ENCODE results near the gene EVL.

EVL gene

DNA sequence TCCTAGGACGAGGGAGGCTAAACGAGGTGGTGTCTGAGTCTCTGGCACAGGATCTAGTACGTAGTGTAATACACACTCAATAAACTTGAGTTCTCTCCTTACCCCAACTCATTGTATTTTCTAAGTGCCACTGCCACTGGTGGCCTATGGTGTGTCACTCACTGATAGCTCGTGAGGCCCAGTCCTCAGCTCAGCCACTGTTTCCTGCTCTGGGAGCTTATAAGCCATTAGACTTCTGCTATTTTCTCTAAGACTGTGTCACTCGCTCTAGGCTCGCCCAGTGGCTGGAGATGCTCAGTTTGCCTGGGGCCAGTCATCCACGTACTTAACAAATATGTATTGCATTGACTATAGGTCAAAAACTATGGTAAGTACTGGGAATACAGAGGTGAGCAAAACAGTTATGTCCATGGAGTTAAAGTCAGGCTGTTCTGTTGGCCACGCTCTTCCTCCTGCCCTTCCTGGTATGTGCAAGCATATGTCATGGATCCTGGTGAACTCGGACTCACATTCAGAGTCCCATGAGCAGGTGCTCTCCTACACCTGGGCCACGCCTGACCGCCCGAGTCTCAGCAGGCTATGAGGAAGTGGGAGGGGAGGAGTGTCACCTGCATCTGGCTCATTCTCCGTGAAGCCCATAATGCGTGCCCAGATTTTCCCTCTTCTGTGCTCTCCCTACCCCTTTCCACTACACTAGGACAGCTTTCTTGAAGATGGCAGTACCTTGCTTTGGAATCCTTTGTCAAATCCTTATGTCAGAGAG lies 52.6 kb downstream of the EVL start:
- Histone ChIP-seq H3K27ac (no peak overlapping the region), H3K4me1 (no peaks in the 10 kb centered on the region), H3K36me3 (no peaks in the 10 kb centered on the region), H3K4me3 (no peak overlapping the region), H3K27me3 (no peaks in the 10 kb centered on the region), H3K9me3 (no peaks in the 10 kb centered on the region)
- no peak for DNase-seq
- intact Hi-C loops (cut with DNase I; ENCODE audit: low total_unique reads): no loop called here
- TF ChIP-seq, protein P1, sequence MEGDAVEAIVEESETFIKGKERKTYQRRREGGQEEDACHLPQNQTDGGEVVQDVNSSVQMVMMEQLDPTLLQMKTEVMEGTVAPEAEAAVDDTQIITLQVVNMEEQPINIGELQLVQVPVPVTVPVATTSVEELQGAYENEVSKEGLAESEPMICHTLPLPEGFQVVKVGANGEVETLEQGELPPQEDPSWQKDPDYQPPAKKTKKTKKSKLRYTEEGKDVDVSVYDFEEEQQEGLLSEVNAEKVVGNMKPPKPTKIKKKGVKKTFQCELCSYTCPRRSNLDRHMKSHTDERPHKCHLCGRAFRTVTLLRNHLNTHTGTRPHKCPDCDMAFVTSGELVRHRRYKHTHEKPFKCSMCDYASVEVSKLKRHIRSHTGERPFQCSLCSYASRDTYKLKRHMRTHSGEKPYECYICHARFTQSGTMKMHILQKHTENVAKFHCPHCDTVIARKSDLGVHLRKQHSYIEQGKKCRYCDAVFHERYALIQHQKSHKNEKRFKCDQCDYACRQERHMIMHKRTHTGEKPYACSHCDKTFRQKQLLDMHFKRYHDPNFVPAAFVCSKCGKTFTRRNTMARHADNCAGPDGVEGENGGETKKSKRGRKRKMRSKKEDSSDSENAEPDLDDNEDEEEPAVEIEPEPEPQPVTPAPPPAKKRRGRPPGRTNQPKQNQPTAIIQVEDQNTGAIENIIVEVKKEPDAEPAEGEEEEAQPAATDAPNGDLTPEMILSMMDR (IDR thresholded peaks at IDR 0.05): no peak

DNA sequence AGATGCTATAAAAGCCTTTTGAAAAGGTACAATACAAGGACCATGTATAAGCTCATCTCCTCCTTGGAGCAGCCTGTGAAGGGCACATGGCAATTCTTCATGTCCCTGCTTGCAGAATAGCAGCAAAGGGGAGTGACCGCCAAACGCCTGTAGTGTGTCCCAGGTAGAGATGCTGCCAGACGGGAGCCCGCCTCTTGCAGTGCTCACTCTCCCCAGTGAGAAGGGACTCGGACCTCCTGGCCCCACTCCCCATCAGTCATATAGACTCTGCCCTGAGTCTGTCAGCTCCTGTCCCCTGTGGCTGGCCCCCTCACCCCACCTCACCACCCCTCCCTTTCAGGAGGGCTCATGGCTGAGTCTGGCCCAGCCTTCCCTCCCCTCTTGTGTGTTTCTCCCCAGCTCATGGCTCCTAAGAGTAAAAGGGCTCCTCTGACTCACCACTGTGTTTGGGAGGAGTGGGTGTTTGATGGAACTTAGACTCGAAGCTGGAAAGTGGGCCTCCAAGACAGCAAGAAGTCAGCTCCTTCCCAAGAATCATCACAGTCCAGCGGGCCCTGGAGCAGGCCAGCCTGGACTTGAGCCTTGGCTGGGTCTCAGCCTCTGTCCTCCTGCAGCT lies 53.3 kb downstream of the EVL start:
- Histone ChIP-seq H3K4me3 (no peak overlapping the region), H3K9me3 (no peaks in the 10 kb centered on the region), H3K27me3 (no peaks in the 10 kb centered on the region), H3K27ac (no peak overlapping the region), H3K4me1 (no peaks in the 10 kb centered on the region), H3K36me3 (peaks cover 2% of the 10 kb centered on the region in 3 donors)
- DNase-seq: no peak
- TF ChIP-seq, protein P1 (IDR thresholded peaks at IDR 0.05): no peak
- intact Hi-C loops (cut with DNase I; ENCODE audit: low total_unique reads): no loop called here

DNA sequence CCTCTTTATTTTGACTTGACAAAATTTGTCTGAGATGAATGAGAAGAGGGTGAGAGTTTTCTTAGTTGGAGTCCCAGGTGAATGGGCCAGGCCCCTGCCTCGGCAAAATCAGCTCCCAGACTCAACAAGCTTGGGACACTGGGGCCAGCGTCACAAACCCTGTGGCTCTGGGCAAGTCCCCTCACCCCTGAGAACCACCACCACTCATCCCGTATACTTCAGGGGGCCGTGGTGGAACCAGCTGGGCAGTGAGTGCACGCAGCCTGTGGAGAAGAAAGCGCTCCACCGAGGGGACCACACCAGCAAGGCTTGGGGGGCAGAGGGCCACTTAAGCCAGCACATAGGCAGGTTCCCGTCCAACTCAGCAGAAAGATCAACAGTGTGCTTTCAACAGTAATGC lies 54.0 kb downstream of the EVL start:
- Histone ChIP-seq H3K4me1 (no peaks in the 10 kb centered on the region), H3K27ac (no peak overlapping the region), H3K9me3 (no peaks in the 10 kb centered on the region), H3K36me3 (peaks cover 4 to 10% (median 9%) of the 10 kb centered on the region in 3 donors), H3K4me3 (no peak overlapping the region), H3K27me3 (no peaks in the 10 kb centered on the region)
- intact Hi-C loops (cut with DNase I; ENCODE audit: low total_unique reads): no loop called here
- no peak for DNase-seq
- TF ChIP-seq, protein P1 (IDR thresholded peaks at IDR 0.05): no peak

DNA sequence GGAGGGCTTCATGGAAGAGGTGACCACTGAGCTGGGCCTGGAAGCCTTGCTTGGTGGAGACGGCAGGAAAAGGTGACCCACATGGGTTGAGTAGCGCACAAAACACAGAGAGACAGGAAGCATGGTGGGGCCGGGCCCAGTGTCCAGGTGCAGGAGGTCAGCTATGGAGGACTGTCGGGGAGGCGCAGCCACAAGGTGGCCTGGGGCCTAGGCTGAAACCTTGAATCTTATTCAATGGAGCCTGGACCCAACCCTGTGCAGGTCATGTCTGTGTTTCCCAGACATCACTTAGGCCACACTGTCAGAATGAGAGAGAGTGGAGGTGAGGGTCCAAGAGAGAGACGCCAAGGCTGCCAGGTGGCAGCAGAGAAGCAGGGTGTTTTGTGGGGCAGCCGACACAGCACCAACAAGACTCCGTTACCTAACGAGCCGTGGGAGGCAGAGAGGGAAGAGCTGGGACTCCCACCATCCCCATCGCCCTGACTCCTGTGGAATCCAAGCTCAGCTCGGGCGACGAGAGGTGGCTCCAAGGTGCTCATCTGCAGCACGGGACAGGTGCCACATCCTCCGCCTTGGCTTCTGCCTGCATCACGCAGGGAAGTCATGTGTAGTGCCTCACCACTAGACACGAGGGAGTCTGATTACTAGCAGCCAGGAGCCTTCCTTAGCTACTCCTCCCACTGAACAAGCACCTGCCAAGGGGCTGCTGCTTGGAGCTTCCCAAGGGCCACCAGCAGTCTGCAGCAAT lies 55.5 kb downstream of the EVL start:
- H3K27me3 ChIP-seq: no peaks in the 10 kb centered on the region
- H3K4me3 ChIP-seq: no peak overlapping the region
- peaks cover 4 to 20% (median 14%) of the 10 kb centered on the region in 3 donors for H3K36me3 ChIP-seq
- no peak overlapping the region for H3K27ac ChIP-seq
- intact Hi-C loops (cut with DNase I; ENCODE audit: low total_unique reads): no loop called here
- no peaks in the 10 kb centered on the region for H3K9me3 ChIP-seq
- TF ChIP-seq, protein P1 (IDR thresholded peaks at IDR 0.05): no peak
- no peak for DNase-seq
- H3K4me1 ChIP-seq: no peaks in the 10 kb centered on the region

DNA sequence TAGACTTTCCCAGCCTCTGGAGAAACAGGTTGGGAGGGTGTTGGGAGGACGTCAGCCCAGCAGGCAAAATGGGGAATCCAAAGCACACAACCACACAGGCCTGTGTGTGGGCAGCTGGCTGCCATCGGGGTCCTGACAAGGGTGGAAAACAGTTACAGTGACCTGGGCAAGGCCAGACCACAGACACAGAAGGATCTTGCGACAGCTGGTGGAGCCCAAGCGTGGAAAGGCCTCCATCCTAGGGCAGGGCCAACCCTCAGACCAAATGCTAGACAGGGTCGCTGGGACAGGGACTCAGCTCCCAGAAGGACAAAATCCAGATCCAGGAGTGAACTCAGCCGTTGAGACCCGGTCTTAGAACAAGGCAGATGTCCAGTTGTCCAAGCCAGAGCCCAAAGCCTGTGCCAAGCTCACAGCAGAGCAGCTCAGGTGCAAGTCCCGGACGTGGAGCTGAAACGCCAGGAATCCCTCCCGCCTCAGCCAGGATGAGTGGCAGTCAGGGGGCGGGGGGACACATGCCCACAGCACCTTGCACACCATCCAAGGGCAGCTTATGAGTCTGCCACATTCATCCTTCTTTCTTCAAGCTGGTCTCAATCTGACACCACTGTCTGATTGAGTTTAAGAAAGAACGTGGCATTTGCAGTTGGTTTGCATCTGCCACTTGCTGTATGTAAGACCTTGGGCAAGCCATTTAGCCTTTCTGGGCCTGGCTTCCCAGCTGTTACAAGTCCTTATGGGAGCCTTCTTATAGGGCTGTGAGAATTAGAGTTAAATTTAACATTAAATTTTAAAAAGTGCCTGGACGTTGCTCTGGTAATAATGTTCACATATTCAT lies 56.6 kb downstream of the EVL start:
- intact Hi-C loops (cut with DNase I; ENCODE audit: low total_unique reads): no loop called here
- Histone ChIP-seq H3K9me3 (no peaks in the 10 kb centered on the region), H3K27me3 (no peaks in the 10 kb centered on the region), H3K27ac (no peak overlapping the region), H3K4me1 (no peaks in the 10 kb centered on the region), H3K4me3 (no peak overlapping the region), H3K36me3 (peaks cover 4 to 32% (median 18%) of the 10 kb centered on the region in 3 donors)
- DNase-seq: no peak
- TF ChIP-seq, protein P1 (IDR thresholded peaks at IDR 0.05): no peak

All from tibial artery (tissue), 4 donors.